ENCODE data around the gene RARB.

Gene RARB

GRCh38 chr3:25633919-25634318, 205.9 kb downstream of the RARB start:
- Histone ChIP-seq H3K36me3 (ENCODE audit: insufficient read depth, low read length) (peaks cover 24% of the 10 kb centered on the region), H3K9ac (ENCODE audit: insufficient read length) (no peak overlapping the region), H3K4me3 (no peak overlapping the region), H3K27ac (no peak overlapping the region), H3K9me3 (ENCODE audit: low read depth, low read length) (no peaks in the 10 kb centered on the region)
- DNase-seq (ENCODE audit: low read depth, low spot score): no peak
- TF ChIP-seq EZH2 (IDR thresholded peaks at IDR 0.05) (no peak), POLR2AphosphoS5 (IDR thresholded peaks at IDR 0.05; ENCODE audit: borderline replicate concordance, low read depth, low read length) (no peak), FOXP2 (optimal IDR thresholded peaks at IDR 0.05; ENCODE audit: control extremely low read depth, extremely low read length, insufficient read depth) (no peak)

- no peak overlapping the region for H3K27ac ChIP-seq
- no peak overlapping the region for H3K4me3 ChIP-seq
- H3K9me3 ChIP-seq (ENCODE audit: low read depth, low read length): no peaks in the 10 kb centered on the region
- DNase-seq (ENCODE audit: low read depth, low spot score): no peak
- no peak overlapping the region for H3K9ac ChIP-seq (ENCODE audit: insufficient read length)
- TF ChIP-seq FOXP2 (optimal IDR thresholded peaks at IDR 0.05; ENCODE audit: control extremely low read depth, extremely low read length, insufficient read depth) (no peak), EZH2 (IDR thresholded peaks at IDR 0.05) (no peak), POLR2AphosphoS5 (IDR thresholded peaks at IDR 0.05; ENCODE audit: borderline replicate concordance, low read depth, low read length) (no peak)
- H3K36me3 ChIP-seq (ENCODE audit: insufficient read depth, low read length): peaks cover 18% of the 10 kb centered on the region
Measured at GRCh38 chr3:25635038-25635437, 207.0 kb downstream of the RARB start.
